ENCODE results near the gene TYW1.
A peak's percentile ranks its signal among the peaks of the same experiment; 100 is the strongest.
"Not testable (repeated sequence)": the region's sequence is repeated elsewhere in the genome, so short reads cannot be mapped to it uniquely, and the experiment has no call there.

Gene TYW1

GRCh38 chr7:66995050-66995776 lies 1.4 kb upstream of the TYW1 start, which contains the start of gene SBDS:
TSS of gene SBDS (minus strand) at chr7:66995586. CDS start at chr7:66995417, 169 bp downstream.
- DNase-seq: peak; percentile 98

GRCh38 chr7:67000601-67001258 lies 4.1 kb downstream of the TYW1 start:
- DNase-seq: not testable (repeated sequence)

GRCh38 chr7:67004145-67004544 lies 7.5 kb downstream of the TYW1 start:
- not testable (repeated sequence) for DNase-seq

GRCh38 chr7:67006965-67007364 lies 10.3 kb downstream of the TYW1 start:
- DNase-seq: no peak

- no peak for DNase-seq
Observed at GRCh38 chr7:67008260-67008659, 11.6 kb downstream of the TYW1 start.

GRCh38 chr7:67009677-67010076 lies 13.0 kb downstream of the TYW1 start:
- not testable (repeated sequence) for DNase-seq

- DNase-seq: not testable (repeated sequence)
Observed at GRCh38 chr7:67014076-67014622, 17.5 kb downstream of the TYW1 start.

- DNase-seq: not testable (repeated sequence)
Observed at GRCh38 chr7:67017971-67018370, 21.3 kb downstream of the TYW1 start.

- no peak for DNase-seq
Observed at GRCh38 chr7:67018940-67019339, 22.3 kb downstream of the TYW1 start.

- DNase-seq: no peak
Observed at GRCh38 chr7:67019562-67020390, 23.1 kb downstream of the TYW1 start.

- no peak for DNase-seq
Observed at GRCh38 chr7:67021260-67021659, 24.6 kb downstream of the TYW1 start.

- DNase-seq: no peak
Observed at GRCh38 chr7:67022511-67022910, 25.9 kb downstream of the TYW1 start.

GRCh38 chr7:67025459-67025858 lies 28.8 kb downstream of the TYW1 start:
- not testable (repeated sequence) for DNase-seq

GRCh38 chr7:67031685-67032084 lies 35.1 kb downstream of the TYW1 start:
- DNase-seq: not testable (repeated sequence)

GRCh38 chr7:67033251-67033650 lies 36.6 kb downstream of the TYW1 start:
- no peak for DNase-seq

- peak; percentile 49 for DNase-seq
Observed at GRCh38 chr7:67036432-67037395, 40.1 kb downstream of the TYW1 start.

- DNase-seq: not testable (repeated sequence)
Observed at GRCh38 chr7:67040832-67041231, 44.2 kb downstream of the TYW1 start.

- DNase-seq: peak; percentile 70
Observed at GRCh38 chr7:67042781-67043558, 46.3 kb downstream of the TYW1 start.

GRCh38 chr7:67043559-67043930 lies 46.9 kb downstream of the TYW1 start:
- DNase-seq: not testable (repeated sequence)

- no peak for DNase-seq
Observed at GRCh38 chr7:67045496-67045995, 48.9 kb downstream of the TYW1 start.

- DNase-seq: not testable (repeated sequence)
Observed at GRCh38 chr7:67046819-67047218, 50.2 kb downstream of the TYW1 start.
